GM18502 (cell line): ENCODE data around the gene NSUN3.

ENCODE experiments used
- ATAC-seq: cut with Tn5 transposase; IDR thresholded peaks from one replicate; pipeline ENCODE4 v1.9.1; 2021; ENCODE audit warnings: mild to moderate bottlenecking; ENCODE audit not compliant: unreplicated experiment, poor library complexity

The NSUN3 gene

GRCh38 chr3:94176988-94177745 lies 114.3 kb downstream of the NSUN3 start:
- ATAC-seq: no peak
